Prostate gland (tissue), 2 donors: ENCODE data around the gene AHNAK2. TPM values are rescaled to one million over a fixed set of nuclear protein-coding genes. Genes with fewer than 3 reads are reported as not detected.

Experiments used
- DNase-seq: peaks from one replicate; pipeline ENCODE4 v3.0.0-alpha.2; 2019; ENCODE audit warnings: low spot score
- H3K27ac ChIP-seq, 2 donors: fragments of 200-600 bp; sonication (generic); 2 replicates each; pipeline ENCODE4 v1.5.1; 2017 to 2019
- H3K27me3 ChIP-seq: fragments of 200-600 bp; sonication (generic); replicated peaks from 2 replicates; pipeline ENCODE4 v1.5.1; 2019; ENCODE audit not compliant: insufficient read depth
- H3K36me3 ChIP-seq, 2 donors: fragments of 200-600 bp; sonication (generic); 1 replicate in 1 of 2; 2 replicates in 1 of 2; pipeline versions ENCODE4 v1.5.1 to v1.8.1; 2017 to 2019
- H3K4me1 ChIP-seq: fragments of 200-600 bp; sonication (generic); replicated peaks from 2 replicates; pipeline ENCODE4 v1.5.1; 2019
- H3K4me3 ChIP-seq, 2 donors: fragments of 200-600 bp; sonication (generic); 2 replicates each; pipeline ENCODE4 v1.5.1; 2017 to 2019
- H3K9me3 ChIP-seq: fragments of 200-600 bp; sonication (generic); 2 replicates; pipeline ENCODE4 v1.5.1; 2017
- CTCF ChIP-seq, 4 experiments: fragments of 200-600 bp in 2 of 4; fragments of 450-650 bp in 2 of 4; sonication (generic) in 2 of 4; IDR thresholded peaks; 1 replicate in 3 of 4; 2 replicates in 1 of 4; pipeline ENCODE4 v1.5.1; 2016 to 2019; ENCODE audit warnings: antibody characterized with exemption in 4 of 4, mild to moderate bottlenecking in 2 of 4, moderate library complexity in 2 of 4
- POLR2A ChIP-seq: fragments of 450-650 bp; IDR thresholded peaks from one replicate; pipeline ENCODE4 v1.6.1; 2016; ENCODE audit warnings: antibody characterized with exemption, mild to moderate bottlenecking
- POLR2AphosphoS5 ChIP-seq: sonication (generic); formaldehyde crosslinking; IDR thresholded peaks from one replicate; pipeline ENCODE4 v1.6.1; 2017; ENCODE audit warnings: antibody characterized with exemption
- WGBS: methylation state at CpG from one replicate; pipeline ENCODE4 v1.1.5; 2018; 5-methylcytosine and 5-hydroxymethylcytosine counted together
- intact Hi-C: fragments of 100-400 bp; cut with DNase I; formaldehyde crosslinking; loops from one replicate; pipeline ENCODE4 v1.14.2; 2022
- total RNA-seq, 2 donors: library from RNA; depleted of rRNA; stranded (reverse); fragments of >200 nt; gene quantifications; one replicate each; pipeline ENCODE4 v1.1.0, GENCODE V29; 2016

AHNAK2 gene
- total RNA-seq, 2 donors from 2014 or later = 18.3 to 27.2 TPM

GRCh38 chr14:104979758-104980610 is 1.8 kb upstream of the AHNAK2 start:
- Histone ChIP-seq H3K27ac (no peak overlapping the region), H3K27me3 (no peaks in the 10 kb centered on the region), H3K36me3 (no peaks in the 10 kb centered on the region), H3K9me3 (no peaks in the 10 kb centered on the region), H3K4me3 (no peak overlapping the region), H3K4me1 (peaks cover 14% of the 10 kb centered on the region)
- peak; percentile 58 for DNase-seq
- peak; percentile 53 for TF ChIP-seq POLR2AphosphoS5
- TF ChIP-seq CTCF (IDR thresholded peaks at IDR 0.05) = no peak
- 50% methylated on average over 19 of the region's 19 CpGs for WGBS
- intact Hi-C loops = loop anchor here (5.0 kb wide), 1 partner anchor 42 kb away; the partner anchor contains the start of gene CDCA4

- DNase-seq = no peak
- Histone ChIP-seq H3K9me3 (no peaks in the 10 kb centered on the region), H3K4me3 (peak overlapping the region; percentile 34 to 45), H3K27ac (no peak overlapping the region), H3K27me3 (no peaks in the 10 kb centered on the region), H3K4me1 (peaks cover 18% of the 10 kb centered on the region), H3K36me3 (no peaks in the 10 kb centered on the region)
- TF ChIP-seq POLR2AphosphoS5 (no peak), POLR2A (no peak), CTCF (IDR thresholded peaks at IDR 0.05) (no peak)
- 62% methylated on average over 32 of the region's 32 CpGs for WGBS
- intact Hi-C loops = no loop called here
These were observed 845 bp upstream of the AHNAK2 start for GRCh38 chr14:104978746-104979691.

GRCh38 chr14:104977008-104977680 is 1.0 kb downstream of the AHNAK2 start:
- no peak for TF ChIP-seq CTCF (IDR thresholded peaks at IDR 0.05)
- TF ChIP-seq POLR2AphosphoS5 = no peak
- no peak for TF ChIP-seq POLR2A
- intact Hi-C loops = no loop called here
- Histone ChIP-seq H3K27me3 (no peaks in the 10 kb centered on the region), H3K36me3 (no peaks in the 10 kb centered on the region), H3K27ac (no peak overlapping the region), H3K4me3 (peak overlapping the region in 1 of 2 donors; percentile 45), H3K4me1 (peaks cover 34% of the 10 kb centered on the region), H3K9me3 (no peaks in the 10 kb centered on the region)
- WGBS = 48% methylated on average over 11 of the region's 11 CpGs
- DNase-seq = no peak

- H3K4me1 ChIP-seq = peaks cover 39% of the 10 kb centered on the region
- 40% methylated on average over 21 of the region's 21 CpGs for WGBS
- no peak overlapping the region for H3K27ac ChIP-seq
- no peaks in the 10 kb centered on the region for H3K9me3 ChIP-seq
- intact Hi-C loops = loop anchor here (1.0 kb wide), 1 partner anchor 69 kb away; no protein-coding TSS in a partner anchor
- DNase-seq = peak; percentile 80
- no peaks in the 10 kb centered on the region for H3K36me3 ChIP-seq
- TF ChIP-seq POLR2A (peak; percentile 17), CTCF (IDR thresholded peaks at IDR 0.05) (peak; percentile 94 to 98 (median 98)), POLR2AphosphoS5 (peak; percentile 50)
- H3K4me3 ChIP-seq = no peak overlapping the region
- no peaks in the 10 kb centered on the region for H3K27me3 ChIP-seq
These were observed 1.8 kb downstream of the AHNAK2 start for GRCh38 chr14:104976198-104977007.
